Vagina (tissue), 2 donors: Measurements from ENCODE around the gene TRAPPC1. TPM values are rescaled to one million over a fixed set of nuclear protein-coding genes. Genes with fewer than 3 reads are reported as not detected.

Experiments
- DNase-seq, 2 donors: peaks; one replicate each; pipeline ENCODE4 v3.0.0-alpha.2; 2017; ENCODE audit errors: extremely low spot score in 2 of 2
- H3K27ac ChIP-seq: fragments of 200-600 bp; sonication (generic); one replicate; pipeline ENCODE4 v1.5.1; 2019
- H3K27me3 ChIP-seq: fragments of 200-600 bp; sonication (generic); one replicate; pipeline ENCODE4 v1.5.1; 2019
- H3K36me3 ChIP-seq, 2 donors: fragments of 200-600 bp; sonication (generic); one replicate each; pipeline ENCODE4 v1.5.1; 2017 to 2019
- H3K4me1 ChIP-seq: fragments of 200-600 bp; sonication (generic); one replicate; pipeline ENCODE4 v1.5.1; 2019
- H3K4me3 ChIP-seq, 2 donors: fragments of 200-600 bp; sonication (generic); 1 replicate in 1 of 2; 2 replicates in 1 of 2; pipeline ENCODE4 v1.5.1; 2016 to 2019
- H3K9me3 ChIP-seq: fragments of 200-600 bp; sonication (generic); one replicate; pipeline ENCODE4 v1.5.1; 2019
- POLR2A ChIP-seq, 2 donors: fragments of 450-650 bp; IDR thresholded peaks; one replicate each; pipeline ENCODE4 v1.6.1; 2017; ENCODE audit warnings: antibody characterized with exemption in 2 of 2, mild to moderate bottlenecking in 2 of 2, moderate library complexity in 2 of 2
- POLR2AphosphoS5 ChIP-seq, 2 donors: sonication (generic); formaldehyde crosslinking; IDR thresholded peaks; one replicate each; pipeline ENCODE4 v1.9.0; 2017; ENCODE audit warnings: antibody characterized with exemption in 2 of 2, mild to moderate bottlenecking in 2 of 2, low read depth in 1 of 2; ENCODE audit not compliant: insufficient read depth in 1 of 2
- intact Hi-C: fragments of 100-400 bp; cut with DNase I; formaldehyde crosslinking; loops from one replicate; pipeline ENCODE4 v1.15.1; 2023
- total RNA-seq: library from RNA; depleted of rRNA; stranded (reverse); fragments of >200 nt; gene quantifications from one replicate; pipeline ENCODE4 v1.2.3, GENCODE V29; 2016
- TF ChIP-seq, protein P1 (sequence below), 3 experiments: fragments of 450-650 bp in 2 of 3; fragments of 200-600 bp in 1 of 3; sonication (generic) in 1 of 3; IDR thresholded peaks; one replicate each; pipeline ENCODE4 v1.5.1; 2017 to 2019; ENCODE audit warnings: antibody characterized with exemption in 3 of 3, mild to moderate bottlenecking in 2 of 3, moderate library complexity in 2 of 3

The TRAPPC1 gene
- total RNA-seq, 1 donor from 2014 or later = 74.4 TPM

GRCh38 chr17:7909089-7909488 is 22.7 kb downstream of the TRAPPC1 start:
- intact Hi-C loops = no loop called here
- DNase-seq = no peak
- Histone ChIP-seq H3K27ac (no peak overlapping the region), H3K27me3 (no peaks in the 10 kb centered on the region), H3K4me3 (no peak overlapping the region), H3K4me1 (no peaks in the 10 kb centered on the region), H3K36me3 (peaks cover 0 to 80% of the 10 kb centered on the region in 2 donors), H3K9me3 (no peaks in the 10 kb centered on the region)
- no peak for TF ChIP-seq POLR2A (IDR thresholded peaks at IDR 0.05)
- TF ChIP-seq, protein P1, sequence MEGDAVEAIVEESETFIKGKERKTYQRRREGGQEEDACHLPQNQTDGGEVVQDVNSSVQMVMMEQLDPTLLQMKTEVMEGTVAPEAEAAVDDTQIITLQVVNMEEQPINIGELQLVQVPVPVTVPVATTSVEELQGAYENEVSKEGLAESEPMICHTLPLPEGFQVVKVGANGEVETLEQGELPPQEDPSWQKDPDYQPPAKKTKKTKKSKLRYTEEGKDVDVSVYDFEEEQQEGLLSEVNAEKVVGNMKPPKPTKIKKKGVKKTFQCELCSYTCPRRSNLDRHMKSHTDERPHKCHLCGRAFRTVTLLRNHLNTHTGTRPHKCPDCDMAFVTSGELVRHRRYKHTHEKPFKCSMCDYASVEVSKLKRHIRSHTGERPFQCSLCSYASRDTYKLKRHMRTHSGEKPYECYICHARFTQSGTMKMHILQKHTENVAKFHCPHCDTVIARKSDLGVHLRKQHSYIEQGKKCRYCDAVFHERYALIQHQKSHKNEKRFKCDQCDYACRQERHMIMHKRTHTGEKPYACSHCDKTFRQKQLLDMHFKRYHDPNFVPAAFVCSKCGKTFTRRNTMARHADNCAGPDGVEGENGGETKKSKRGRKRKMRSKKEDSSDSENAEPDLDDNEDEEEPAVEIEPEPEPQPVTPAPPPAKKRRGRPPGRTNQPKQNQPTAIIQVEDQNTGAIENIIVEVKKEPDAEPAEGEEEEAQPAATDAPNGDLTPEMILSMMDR (IDR thresholded peaks at IDR 0.05) = no peak
- TF ChIP-seq POLR2AphosphoS5 (IDR thresholded peaks at IDR 0.05; ENCODE audit: insufficient read depth in 1 of 2, low read depth in 1 of 2) = no peak

DNA sequence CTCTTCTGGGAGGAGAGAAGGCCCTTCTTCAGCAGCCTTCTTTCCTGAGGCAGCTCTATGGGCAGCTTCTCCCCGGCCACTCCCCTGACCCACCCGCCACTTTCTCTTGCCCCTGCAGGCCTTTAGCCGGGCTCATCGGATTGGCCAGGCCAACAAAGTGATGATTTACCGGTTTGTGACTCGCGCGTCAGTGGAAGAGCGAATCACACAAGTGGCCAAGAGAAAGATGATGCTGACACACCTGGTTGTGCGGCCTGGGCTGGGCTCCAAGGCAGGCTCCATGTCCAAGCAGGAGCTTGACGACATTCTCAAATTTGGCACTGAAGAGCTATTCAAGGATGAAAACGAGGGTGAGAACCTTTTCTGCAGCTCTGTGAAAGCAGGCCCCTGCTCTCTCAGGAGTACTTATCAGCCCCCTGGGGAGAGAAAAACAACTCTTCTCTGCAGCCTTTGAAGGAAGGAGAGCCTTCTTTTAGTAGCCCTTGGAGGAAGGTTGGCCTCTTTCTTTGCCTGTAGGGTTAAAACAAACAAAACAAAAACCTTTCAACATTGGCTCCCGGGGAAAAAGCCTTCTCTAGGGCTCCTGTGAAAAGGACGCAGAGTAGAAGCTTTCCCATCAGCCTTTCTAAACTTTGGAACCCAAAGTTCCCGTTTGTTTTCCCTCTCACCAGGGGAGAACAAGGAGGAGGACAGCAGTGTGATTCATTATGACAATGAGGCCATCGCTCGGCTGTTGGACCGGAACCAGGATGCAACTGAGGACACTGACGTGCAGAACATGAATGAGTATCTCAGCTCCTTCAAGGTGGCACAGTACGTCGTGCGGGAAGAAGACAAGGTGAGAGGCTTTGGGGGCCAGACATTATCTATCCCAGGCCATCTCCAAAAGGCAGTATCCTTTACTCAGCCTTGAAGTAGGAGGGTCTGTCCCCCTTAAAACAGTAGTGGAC is 28.3 kb downstream of the TRAPPC1 start:
- DNase-seq = no peak
- TF ChIP-seq POLR2A (IDR thresholded peaks at IDR 0.05) = no peak

GRCh38 chr17:7897773-7898172 is 34.0 kb downstream of the TRAPPC1 start:
- Histone ChIP-seq H3K36me3 (peaks cover 0 to 96% of the 10 kb centered on the region in 2 donors), H3K27ac (no peak overlapping the region)
- intact Hi-C loops = no loop called here

More for the DNA sequence above, 28.3 kb downstream of the TRAPPC1 start:
- Histone ChIP-seq H3K27ac (no peak overlapping the region), H3K4me3 (no peak overlapping the region), H3K36me3 (peaks cover 0 to 100% of the 10 kb centered on the region in 2 donors), H3K27me3 (no peaks in the 10 kb centered on the region), H3K4me1 (no peaks in the 10 kb centered on the region), H3K9me3 (no peaks in the 10 kb centered on the region)
- intact Hi-C loops = no loop called here

DNA sequence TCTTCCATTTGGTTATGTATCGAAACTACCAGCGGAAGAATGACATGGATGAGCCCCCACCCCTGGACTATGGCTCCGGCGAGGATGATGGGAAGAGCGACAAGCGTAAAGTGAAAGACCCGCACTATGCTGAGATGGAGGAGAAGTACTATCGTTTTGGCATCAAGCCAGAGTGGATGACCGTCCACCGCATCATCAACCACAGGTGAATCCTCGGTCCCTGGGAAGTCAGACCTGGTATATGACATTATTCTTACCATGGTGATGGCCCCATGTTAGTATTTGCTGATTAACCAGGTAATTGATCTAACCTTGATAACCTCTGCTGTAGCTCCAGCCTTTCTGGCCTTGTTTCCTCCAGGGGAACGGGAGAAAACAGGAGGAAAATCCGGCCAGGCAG is 34.7 kb downstream of the TRAPPC1 start:
- peaks cover 0 to 94% of the 10 kb centered on the region in 2 donors for H3K36me3 ChIP-seq
- H3K9me3 ChIP-seq = no peaks in the 10 kb centered on the region
- intact Hi-C loops = no loop called here
- no peak overlapping the region for H3K4me3 ChIP-seq
- H3K27me3 ChIP-seq = no peaks in the 10 kb centered on the region
- TF ChIP-seq POLR2AphosphoS5 (IDR thresholded peaks at IDR 0.05; ENCODE audit: insufficient read depth in 1 of 2, low read depth in 1 of 2) (no peak), POLR2A (IDR thresholded peaks at IDR 0.05) (no peak)
- TF ChIP-seq, protein P1 (IDR thresholded peaks at IDR 0.05) = no peak
- H3K4me1 ChIP-seq = no peaks in the 10 kb centered on the region
- no peak for DNase-seq
- no peak overlapping the region for H3K27ac ChIP-seq

More at GRCh38 chr17:7897773-7898172, 34.0 kb downstream of the TRAPPC1 start:
- Histone ChIP-seq H3K9me3 (no peaks in the 10 kb centered on the region), H3K27me3 (no peaks in the 10 kb centered on the region), H3K4me3 (no peak overlapping the region), H3K4me1 (no peaks in the 10 kb centered on the region)
- TF ChIP-seq, protein P1 (IDR thresholded peaks at IDR 0.05) = peak in 1 of 3 experiments; percentile 27
- no peak for TF ChIP-seq POLR2A (IDR thresholded peaks at IDR 0.05)
- DNase-seq = no peak

DNA sequence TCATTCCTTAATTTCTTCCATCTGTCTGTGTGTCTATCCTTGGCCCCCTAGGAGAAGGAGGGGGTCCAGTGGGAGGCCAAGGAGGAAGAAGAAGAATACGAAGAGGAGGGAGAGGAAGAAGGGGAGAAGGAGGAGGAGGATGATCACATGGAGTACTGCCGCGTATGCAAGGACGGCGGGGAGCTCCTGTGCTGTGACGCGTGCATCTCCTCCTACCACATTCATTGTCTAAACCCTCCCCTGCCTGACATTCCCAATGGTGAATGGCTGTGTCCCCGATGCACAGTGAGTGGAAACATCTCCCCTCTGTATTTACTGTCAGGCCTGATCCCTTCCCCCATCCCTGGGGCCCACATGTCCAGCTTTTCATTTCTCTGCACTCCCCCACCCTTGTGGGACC is 36.9 kb downstream of the TRAPPC1 start:
- intact Hi-C loops = no loop called here
- DNase-seq = no peak
- Histone ChIP-seq H3K27ac (no peak overlapping the region), H3K27me3 (no peaks in the 10 kb centered on the region), H3K4me3 (no peak overlapping the region), H3K36me3 (peaks cover 0 to 88% of the 10 kb centered on the region in 2 donors), H3K4me1 (peaks cover 3% of the 10 kb centered on the region), H3K9me3 (no peaks in the 10 kb centered on the region)
- TF ChIP-seq POLR2A (IDR thresholded peaks at IDR 0.05) = no peak
- TF ChIP-seq, protein P1 (IDR thresholded peaks at IDR 0.05) = no peak
- TF ChIP-seq POLR2AphosphoS5 (IDR thresholded peaks at IDR 0.05; ENCODE audit: insufficient read depth in 1 of 2, low read depth in 1 of 2) = no peak
